H1 (cell line): ENCODE measurements around the gene CRCP.

Experiments used
- POLR2A ChIP-seq, 2 experiments: IDR thresholded peaks; 1 replicate in 1 of 2; 2 replicates in 1 of 2; pipeline ENCODE4 v1.6.1; 2011; ENCODE audit warnings: low read depth in 2 of 2, low read length in 2 of 2, mild to moderate bottlenecking in 2 of 2; ENCODE audit errors: control extremely low read depth in 1 of 2
- TF ChIP-seq, protein P1 (sequence below): IDR thresholded peaks from 2 replicates; pipeline ENCODE4 v1.6.1; 2012; ENCODE audit warnings: inconsistent platforms

DNA sequence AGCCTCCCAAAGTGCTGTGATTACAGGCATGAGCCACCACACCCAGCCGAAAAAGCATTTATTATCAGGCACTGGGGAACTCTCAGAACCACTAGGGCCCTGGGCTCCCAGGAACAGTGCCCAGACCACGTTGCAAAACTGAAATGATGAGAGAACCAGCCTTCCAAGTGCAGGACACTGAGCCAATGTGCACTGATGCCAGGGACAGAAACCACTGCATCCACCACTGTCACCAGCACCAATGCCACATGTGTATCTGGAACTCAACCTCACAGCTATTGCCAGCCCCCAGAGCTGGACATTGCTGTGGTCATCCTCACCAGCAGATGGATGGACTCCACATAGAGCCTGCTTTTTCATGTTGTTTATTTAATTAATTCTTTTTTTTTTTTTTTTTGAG is 62.3 kb downstream of the CRCP start:
- TF ChIP-seq POLR2A (IDR thresholded peaks at IDR 0.05; ENCODE audit: control extremely low read depth in 1 of 2, low read depth in 2 of 2, low read length in 2 of 2): no peak
- TF ChIP-seq, protein P1, sequence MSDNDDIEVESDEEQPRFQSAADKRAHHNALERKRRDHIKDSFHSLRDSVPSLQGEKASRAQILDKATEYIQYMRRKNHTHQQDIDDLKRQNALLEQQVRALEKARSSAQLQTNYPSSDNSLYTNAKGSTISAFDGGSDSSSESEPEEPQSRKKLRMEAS: no peak
